CD4-positive, alpha-beta T cell (primary cell): ENCODE data around the gene EEF1AKMT3. TPM values are rescaled to one million over a fixed set of nuclear protein-coding genes. Genes with fewer than 3 reads are reported as not detected.
A peak's percentile ranks its signal among the peaks of the same experiment; 100 is the strongest.

Experiments used
- ATAC-seq: fragments of 200-7000 bp; cut with Tn5 transposase; one replicate; pipeline ENCODE4 v1.10.0; 2022; ENCODE audit warnings: mild to moderate bottlenecking; ENCODE audit not compliant: poor library complexity
- CTCF ChIA-PET: fragments of 350-600 bp; sonication (Branson Sonifier 250); formaldehyde crosslinking; loops from one replicate; lab custom pipeline; 2021; ENCODE audit warnings: antibody characterized with exemption, inconsistent platforms; lab: Charles Lee
- POLR2A ChIA-PET: fragments of 350-600 bp; sonication (Branson Sonifier 250); formaldehyde crosslinking; loops from one replicate; lab custom pipeline; 2021; ENCODE audit warnings: antibody characterized with exemption, inconsistent platforms; lab: Charles Lee
- DNase-seq, 14 experiments: peaks; one replicate each; pipeline ENCODE4 v3.0.0-alpha.2; 2013 to 2020; ENCODE audit warnings: mixed read lengths in 2 of 14
- H3K27ac ChIP-seq, 2 donors: one replicate each; pipeline versions ENCODE4 v1.5.1 to v1.7.0; 2013; ENCODE audit warnings: low read length in 2 of 2, low read depth in 1 of 2, mild to moderate bottlenecking in 1 of 2
- H3K27me3 ChIP-seq, 2 experiments: 1 replicate in 1 of 2; 2 replicates in 1 of 2; pipeline versions ENCODE4 v1.6.1 to v1.7.0; 2013; ENCODE audit warnings: low read length in 2 of 2, control low read depth in 1 of 2, mild to moderate bottlenecking in 1 of 2, moderate library complexity in 1 of 2; ENCODE audit not compliant: insufficient read depth in 2 of 2, control insufficient read depth in 1 of 2
- H3K36me3 ChIP-seq: one replicate; pipeline ENCODE4 v1.6.1; 2013; ENCODE audit warnings: low read length, control low read depth; ENCODE audit not compliant: insufficient read depth
- H3K4me1 ChIP-seq: one replicate; pipeline ENCODE4 v1.6.1; 2013; ENCODE audit warnings: low read length, control low read depth; ENCODE audit not compliant: insufficient read depth
- H3K4me3 ChIP-seq: one replicate; pipeline ENCODE4 v1.5.1; 2013; ENCODE audit warnings: mild to moderate bottlenecking, low read length, moderate library complexity
- H3K9me3 ChIP-seq, 2 experiments: 1 replicate in 1 of 2; 2 replicates in 1 of 2; pipeline versions ENCODE4 v1.6.1 to v1.7.0; 2013; ENCODE audit warnings: low read length in 2 of 2, mild to moderate bottlenecking in 2 of 2, control low read depth in 1 of 2, moderate library complexity in 1 of 2; ENCODE audit not compliant: control insufficient read depth in 1 of 2, insufficient read depth in 1 of 2
- H3K27ac Mint-ChIP-seq: one replicate; pipeline ENCODE4 v1.8.0; 2020; ENCODE audit warnings: mixed read lengths
- H3K27me3 Mint-ChIP-seq: one replicate; pipeline ENCODE4 v1.8.0; 2021; ENCODE audit warnings: mixed read lengths
- H3K36me3 Mint-ChIP-seq: one replicate; pipeline ENCODE4 v1.8.0; 2021; ENCODE audit warnings: low read depth, mixed read lengths
- H3K4me1 Mint-ChIP-seq: one replicate; pipeline ENCODE4 v1.8.0; 2021; ENCODE audit warnings: low read depth, mixed read lengths
- H3K4me3 Mint-ChIP-seq: one replicate; pipeline ENCODE4 v1.8.0; 2020; ENCODE audit warnings: mild to moderate bottlenecking, mixed read lengths
- H3K9me3 Mint-ChIP-seq: one replicate; pipeline ENCODE4 v1.8.0; 2020; ENCODE audit warnings: mixed read lengths
- CTCF ChIP-seq: fragments of 200-600 bp; IDR thresholded peaks from one replicate; pipeline ENCODE4 v1.8.0; 2022; ENCODE audit warnings: antibody characterized with exemption, mild to moderate bottlenecking
- intact Hi-C, 2 experiments: fragments of 100-400 bp; cut with DNase I in 1 of 2; cut with micrococcal nuclease in 1 of 2; formaldehyde crosslinking; loops; one replicate each; pipeline versions ENCODE4 v1.15.1 to v1.9.0; 2023 to 2025; cut with DNase I, micrococcal nuclease
- total RNA-seq, 174 experiments: library from RNA in 2 of 174; stranded (reverse) in 2 of 174; gene quantifications; one replicate each; pipeline ENCODE4 v1.2.3 and lab custom pipeline; 2021 to 2026

Gene EEF1AKMT3
- total RNA-seq, 2 experiments from 2014 or later = 1.1 to 1.4 TPM

- H3K36me3 ChIP-seq = peaks cover 51% of the 10 kb centered on the region
- POLR2A ChIA-PET = interaction anchor here (1.5 kb wide), 1 partner anchor 18 kb away, joined by 10 read pairs; no protein-coding TSS in a partner anchor
- H3K27ac ChIP-seq = no peak overlapping the region
- H3K9me3 ChIP-seq = peaks cover 0 to 12% of the 10 kb centered on the region in 2 experiments
- intact Hi-C loops = no loop called here
- H3K27ac Mint-ChIP-seq = peak overlapping the region; percentile 67
- DNase-seq = no peak
- no peaks in the 10 kb centered on the region for H3K9me3 Mint-ChIP-seq
- ATAC-seq = no peak
- H3K4me3 Mint-ChIP-seq = no peak overlapping the region
- CTCF ChIA-PET = no interaction called here
- no peaks in the 10 kb centered on the region for H3K27me3 Mint-ChIP-seq
- no peak for TF ChIP-seq CTCF
- peaks cover 27% of the 10 kb centered on the region for H3K4me1 Mint-ChIP-seq
- H3K27me3 ChIP-seq = no peaks in the 10 kb centered on the region
- no peak overlapping the region for H3K4me3 ChIP-seq
- H3K36me3 Mint-ChIP-seq = peaks cover 69% of the 10 kb centered on the region
- H3K4me1 ChIP-seq = peaks cover 10% of the 10 kb centered on the region
Observed at GRCh38 chr12:57723630-57723962, 48.8 kb upstream of the EEF1AKMT3 start.

GRCh38 chr12:57724003-57724935 lies 48.1 kb upstream of the EEF1AKMT3 start:
- Mint-ChIP-seq H3K27me3 (no peaks in the 10 kb centered on the region), H3K27ac (peak overlapping the region; percentile 67), H3K4me1 (peaks cover 26% of the 10 kb centered on the region), H3K36me3 (peaks cover 69% of the 10 kb centered on the region), H3K4me3 (no peak overlapping the region), H3K9me3 (no peaks in the 10 kb centered on the region)
- ATAC-seq = no peak
- no peak for TF ChIP-seq CTCF
- intact Hi-C loops = no loop called here
- DNase-seq = peak in 2 of 14 experiments; percentile 14 to 30
- Histone ChIP-seq H3K4me1 (peaks cover 10% of the 10 kb centered on the region), H3K36me3 (peaks cover 49% of the 10 kb centered on the region), H3K4me3 (no peak overlapping the region), H3K27ac (peak overlapping the region in 1 of 2 donors; percentile 31), H3K27me3 (no peaks in the 10 kb centered on the region), H3K9me3 (peaks cover 0 to 12% of the 10 kb centered on the region in 2 experiments)
- POLR2A ChIA-PET = interaction anchor here (1.3 to 1.5 kb wide), 2 partner anchors 17 to 31 kb away, joined by 4 to 10 read pairs; no protein-coding TSS in a partner anchor
- CTCF ChIA-PET = no interaction called here

- DNase-seq = peak in 1 of 14 experiments; percentile 28
- H3K27me3 ChIP-seq = no peaks in the 10 kb centered on the region
- peaks cover 49% of the 10 kb centered on the region for H3K36me3 ChIP-seq
- no peak overlapping the region for H3K4me3 ChIP-seq
- H3K4me1 ChIP-seq = peaks cover 10% of the 10 kb centered on the region
- H3K36me3 Mint-ChIP-seq = peaks cover 72% of the 10 kb centered on the region
- H3K4me3 Mint-ChIP-seq = no peak overlapping the region
- intact Hi-C loops = no loop called here
- peak overlapping the region in 1 of 2 donors; percentile 31 for H3K27ac ChIP-seq
- H3K27me3 Mint-ChIP-seq = no peaks in the 10 kb centered on the region
- ATAC-seq = no peak
- H3K9me3 Mint-ChIP-seq = no peaks in the 10 kb centered on the region
- no peak for TF ChIP-seq CTCF
- H3K4me1 Mint-ChIP-seq = peaks cover 21% of the 10 kb centered on the region
- CTCF ChIA-PET = no interaction called here
- H3K27ac Mint-ChIP-seq = peak overlapping the region; percentile 59
- peaks cover 0 to 12% of the 10 kb centered on the region in 2 experiments for H3K9me3 ChIP-seq
- POLR2A ChIA-PET = interaction anchor here (1.3 to 1.5 kb wide), 2 partner anchors 16 to 32 kb away, joined by 4 to 10 read pairs; no protein-coding TSS in a partner anchor
Observed at GRCh38 chr12:57724936-57725740, 47.3 kb upstream of the EEF1AKMT3 start.
